HG02884 (cell line): ENCODE results near the gene TULP3.
"Not testable (repeated sequence)": the region's sequence is repeated elsewhere in the genome, so short reads cannot be mapped to it uniquely, and the experiment has no call there.

Experiments
- ATAC-seq: cut with Tn5 transposase; IDR thresholded peaks from one replicate; pipeline ENCODE4 v1.9.1; 2021; ENCODE audit warnings: mild to moderate bottlenecking, moderate library complexity; ENCODE audit not compliant: unreplicated experiment

The TULP3 gene

DNA sequence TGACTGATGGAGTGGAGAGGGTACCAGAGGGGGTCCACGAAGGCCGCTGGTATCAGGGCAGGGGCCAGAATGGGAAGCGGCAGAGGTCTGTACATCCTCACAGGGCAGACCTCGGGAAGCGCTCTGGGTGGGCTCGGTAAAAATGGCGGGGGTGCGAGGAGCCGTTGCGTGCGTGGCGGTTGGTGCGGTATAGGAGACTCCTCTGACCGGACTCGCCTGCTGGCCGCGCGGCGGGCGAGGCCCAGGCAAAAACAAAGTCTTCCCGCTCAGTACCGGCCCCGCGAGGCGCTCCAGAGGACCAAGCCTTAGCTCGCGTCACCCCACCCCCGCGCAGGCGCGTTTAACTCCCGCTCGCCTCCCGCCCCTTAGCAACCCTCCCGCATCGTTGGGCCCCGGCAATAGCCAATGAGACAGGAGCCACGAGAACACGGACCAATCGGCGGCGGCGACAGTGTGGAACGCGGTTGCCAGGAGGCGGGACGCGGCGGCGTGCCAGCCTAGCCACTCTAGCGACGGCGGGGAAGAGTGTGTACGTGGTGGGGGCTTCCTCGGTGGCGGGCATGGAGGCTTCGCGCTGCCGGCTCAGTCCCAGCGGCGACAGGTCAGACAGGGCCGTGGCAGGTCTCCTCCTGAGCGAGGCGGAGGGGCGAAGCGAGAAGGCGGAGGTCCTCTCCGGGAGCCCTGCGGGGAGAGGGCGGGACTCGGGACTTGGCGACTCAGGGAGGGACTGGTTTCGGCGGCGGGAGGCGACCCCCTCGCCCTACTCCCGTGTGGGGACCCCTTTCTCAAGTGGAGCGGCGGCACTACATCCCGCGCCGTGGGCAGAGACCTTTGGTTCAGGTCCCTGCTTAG is at the start of gene TULP3:
Gene TULP3 (plus strand): TSS at position 504 of the 852 bp plus-strand sequence. CDS start 57 bp downstream, at position 561.
- ATAC-seq = peak; percentile 98

DNA sequence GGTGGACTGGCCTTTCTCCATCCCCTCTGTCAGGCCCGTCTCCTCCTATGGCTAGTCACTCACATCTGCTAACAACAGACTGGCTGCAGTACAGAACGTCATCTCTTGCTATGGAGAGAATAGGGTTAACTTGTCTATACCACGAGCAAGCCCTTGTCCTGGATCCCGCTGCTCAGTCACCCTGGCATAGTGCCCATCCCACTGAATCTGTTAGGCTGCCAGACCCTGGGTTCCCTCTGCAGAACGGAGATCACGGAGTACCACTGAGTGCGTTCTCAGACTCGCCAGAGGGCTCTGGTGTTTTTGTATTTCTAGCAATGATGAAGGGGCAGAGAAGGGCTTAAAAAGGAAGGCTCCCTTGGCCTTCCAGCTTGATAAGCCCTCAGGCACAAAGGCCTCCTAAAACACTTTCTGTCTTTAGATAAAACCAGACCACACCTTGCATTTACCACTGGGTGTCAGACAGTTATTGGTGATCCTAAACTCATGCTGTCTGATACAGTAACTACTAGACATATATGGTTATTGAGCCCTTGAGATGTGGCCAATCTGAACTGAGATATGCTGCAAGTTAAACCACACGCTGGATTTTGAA is 49.5 kb upstream of the TULP3 start:
- no peak for ATAC-seq

GRCh38 chr12:2842948-2843347 is 47.7 kb upstream of the TULP3 start:
- ATAC-seq = no peak

DNA sequence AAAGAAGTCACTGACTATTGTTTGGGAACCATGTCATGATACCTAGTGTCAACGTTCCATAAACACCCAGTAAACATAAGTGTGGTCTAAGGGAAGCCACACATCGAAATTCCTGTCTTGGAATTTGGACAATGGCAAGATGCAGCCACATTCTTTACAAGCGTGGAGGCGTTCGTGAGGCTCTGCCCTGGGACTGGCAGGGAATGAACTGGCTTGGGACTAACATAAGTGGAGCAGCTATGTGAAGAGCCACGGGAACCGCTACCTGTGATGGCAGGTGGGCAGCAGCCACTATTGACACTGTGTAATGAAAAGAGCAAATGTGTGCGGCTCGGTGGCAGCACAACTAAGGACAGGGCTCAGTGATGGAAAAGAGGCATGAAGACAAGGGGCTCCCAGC is 45.9 kb upstream of the TULP3 start:
- no peak for ATAC-seq

- no peak for ATAC-seq
These were observed 45.4 kb upstream of the TULP3 start for GRCh38 chr12:2845280-2845679.

GRCh38 chr12:2851931-2852330 is 38.8 kb upstream of the TULP3 start:
- no peak for ATAC-seq

DNA sequence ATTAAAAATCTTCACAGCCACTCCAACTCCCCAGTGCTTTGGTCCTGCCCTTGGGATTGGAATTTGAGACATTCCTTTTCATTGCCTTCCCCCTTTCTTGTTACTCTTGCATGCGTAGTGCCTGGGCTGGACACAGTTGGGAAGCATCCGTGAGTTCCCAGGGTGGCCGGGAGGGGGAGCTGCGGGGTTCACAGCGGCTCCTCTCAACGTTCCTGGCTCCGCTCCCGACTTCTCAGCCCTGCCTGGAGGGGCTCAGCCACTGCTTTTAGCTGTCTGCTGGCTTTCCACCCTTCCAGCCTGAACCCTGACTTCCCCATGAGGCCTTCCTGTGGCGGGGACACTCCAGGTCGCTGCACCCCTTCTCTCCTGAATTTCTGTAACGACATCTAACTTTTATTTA is 37.1 kb upstream of the TULP3 start:
- ATAC-seq = no peak

GRCh38 chr12:2854669-2855453 is 35.8 kb upstream of the TULP3 start:
- ATAC-seq = no peak

DNA sequence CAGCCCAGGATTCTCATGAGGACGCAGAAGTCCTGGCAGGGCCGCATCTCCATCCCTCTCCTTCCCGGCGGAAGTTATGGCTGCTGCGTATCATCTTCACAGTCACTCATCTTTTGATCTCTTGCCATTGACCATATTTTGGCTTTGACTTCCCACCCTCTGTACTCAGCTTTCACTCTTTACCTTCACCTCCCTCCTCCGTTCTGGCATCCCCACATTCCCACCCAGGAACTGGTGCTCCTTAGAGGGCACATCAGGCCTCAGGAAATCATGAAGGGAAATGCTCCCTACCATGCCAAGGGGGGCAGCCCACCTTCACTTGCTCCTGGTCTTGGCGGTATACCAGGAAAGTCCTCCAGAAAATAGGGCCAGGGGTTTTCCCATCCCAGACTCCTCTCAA is 35.1 kb upstream of the TULP3 start:
- no peak for ATAC-seq

GRCh38 chr12:2856051-2856450 is 34.6 kb upstream of the TULP3 start:
- ATAC-seq = no peak

- ATAC-seq = no peak
These were observed 33.7 kb upstream of the TULP3 start, which contains the start of gene TEX52 for GRCh38 chr12:2857021-2857431. TSS of gene TEX52 (minus strand) at chr12:2857039. CDS start at chr12:2857026, 13 bp downstream.

DNA sequence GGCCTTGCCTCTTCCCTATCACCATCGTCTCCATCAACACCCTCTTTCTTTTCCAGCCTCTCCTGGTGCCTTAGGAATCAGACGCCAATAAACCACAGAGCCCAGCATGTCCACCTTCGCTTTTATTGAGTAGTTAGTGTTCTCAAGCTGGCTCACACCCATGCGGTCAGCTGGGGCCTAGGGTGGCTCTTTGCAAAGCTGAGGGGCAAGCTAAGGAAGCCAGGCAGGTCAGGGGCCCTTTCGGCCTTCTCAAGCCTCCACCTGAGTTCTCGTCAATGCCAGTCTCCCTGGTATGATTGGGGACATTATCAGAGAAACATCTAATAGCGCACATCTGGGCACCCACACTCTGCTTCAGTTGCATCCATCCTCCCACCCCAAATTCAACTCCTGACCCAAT is 33.1 kb upstream of the TULP3 start:
- no peak for ATAC-seq

- ATAC-seq = no peak
These were observed 32.4 kb upstream of the TULP3 start for GRCh38 chr12:2858334-2858733.

DNA sequence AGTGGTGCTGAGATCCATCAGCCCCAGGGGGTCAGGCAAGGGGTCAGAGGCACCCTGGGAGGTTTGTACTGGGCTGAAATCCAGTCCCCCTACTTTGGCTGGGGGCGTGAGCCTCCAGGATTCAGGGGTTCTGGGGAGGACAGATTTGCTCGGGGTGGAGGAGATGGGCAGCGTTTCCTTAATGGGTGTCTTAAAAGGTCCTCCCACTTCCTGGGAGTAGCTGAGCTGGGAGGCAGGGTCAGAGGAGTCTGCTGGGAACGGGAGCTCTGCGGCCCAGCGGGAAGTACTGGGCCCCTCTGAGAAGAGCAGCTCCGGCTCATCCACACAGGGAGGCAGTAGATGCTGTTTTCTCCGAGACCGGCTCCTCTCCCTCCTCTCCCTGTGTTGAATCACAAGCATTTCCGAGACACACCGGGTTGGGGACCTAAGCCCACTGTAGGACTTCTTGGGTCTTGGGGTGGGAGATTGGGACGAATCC is 31.7 kb upstream of the TULP3 start:
- no peak for ATAC-seq

DNA sequence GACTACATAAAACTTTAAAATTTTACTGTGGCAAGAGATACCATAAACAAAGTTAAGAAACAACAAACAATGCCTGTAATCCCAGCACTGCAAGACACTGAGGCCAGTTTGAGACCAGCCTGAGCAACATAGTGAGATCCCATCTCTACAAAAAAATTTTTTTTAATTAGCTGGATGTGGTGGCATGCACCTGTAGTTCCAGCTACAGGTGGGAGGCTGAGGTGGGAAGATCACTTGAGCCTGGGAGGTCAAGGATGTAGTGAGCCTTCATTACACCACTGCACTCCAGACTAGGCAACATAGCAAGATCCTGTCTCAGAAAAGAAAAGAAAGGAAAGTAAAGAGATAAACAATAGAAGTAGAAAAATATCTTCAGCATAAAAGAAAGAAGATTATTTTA is 30.5 kb upstream of the TULP3 start:
- ATAC-seq = no peak

- ATAC-seq = no peak
These were observed 27.8 kb upstream of the TULP3 start for GRCh38 chr12:2862876-2863275.

DNA sequence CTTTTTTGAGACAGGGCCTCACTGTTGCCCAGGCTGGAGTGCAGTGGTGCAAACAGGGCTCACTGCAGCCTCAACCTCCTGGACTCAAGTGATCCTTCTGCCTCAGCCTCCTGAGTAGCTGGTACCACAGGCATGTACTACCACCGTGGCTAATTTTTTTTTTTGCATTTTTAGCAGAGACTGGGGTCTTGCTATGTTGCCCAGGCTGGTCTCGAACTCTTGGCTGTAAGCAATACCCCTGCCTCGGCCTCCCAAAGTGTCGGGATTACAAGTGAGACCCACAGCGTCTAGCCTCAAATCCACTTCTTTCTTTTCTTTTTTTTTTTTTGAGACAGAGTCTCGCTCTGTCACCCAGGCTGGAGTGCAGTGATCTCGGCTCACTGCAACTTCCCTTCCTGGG is 27.3 kb upstream of the TULP3 start:
- not testable (repeated sequence) for ATAC-seq

DNA sequence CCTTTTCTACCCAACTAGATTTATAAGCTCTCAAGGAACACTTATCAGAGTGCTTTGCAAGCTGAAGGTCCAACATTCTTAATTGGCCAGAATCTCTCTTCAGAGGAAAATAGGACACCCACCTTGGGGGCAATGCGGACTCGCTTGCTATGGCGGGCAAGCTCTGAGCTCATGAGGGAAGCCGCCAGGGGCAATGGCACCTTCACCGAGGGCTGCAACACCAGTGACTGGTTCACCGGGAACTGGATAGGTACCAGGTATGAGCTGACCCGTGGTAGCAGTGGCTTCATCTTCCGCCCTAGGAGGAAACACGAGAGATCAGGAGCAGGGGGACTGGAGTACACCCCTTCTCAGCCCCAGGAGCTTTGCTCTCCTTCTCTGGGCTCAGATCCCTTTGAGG is 26.5 kb upstream of the TULP3 start:
- no peak for ATAC-seq

- ATAC-seq = not testable (repeated sequence)
These were observed 21.6 kb upstream of the TULP3 start for GRCh38 chr12:2868986-2869632.

- ATAC-seq = peak; percentile 25
These were observed 14.2 kb upstream of the TULP3 start for GRCh38 chr12:2876431-2877046.
